ENCODE data around the gene CALHM3. TPM values are rescaled to one million over a fixed set of nuclear protein-coding genes. Genes with fewer than 3 reads are reported as not detected.

Gene CALHM3
- total RNA-seq, 4 donors from 2014 or later: not detected

DNA sequence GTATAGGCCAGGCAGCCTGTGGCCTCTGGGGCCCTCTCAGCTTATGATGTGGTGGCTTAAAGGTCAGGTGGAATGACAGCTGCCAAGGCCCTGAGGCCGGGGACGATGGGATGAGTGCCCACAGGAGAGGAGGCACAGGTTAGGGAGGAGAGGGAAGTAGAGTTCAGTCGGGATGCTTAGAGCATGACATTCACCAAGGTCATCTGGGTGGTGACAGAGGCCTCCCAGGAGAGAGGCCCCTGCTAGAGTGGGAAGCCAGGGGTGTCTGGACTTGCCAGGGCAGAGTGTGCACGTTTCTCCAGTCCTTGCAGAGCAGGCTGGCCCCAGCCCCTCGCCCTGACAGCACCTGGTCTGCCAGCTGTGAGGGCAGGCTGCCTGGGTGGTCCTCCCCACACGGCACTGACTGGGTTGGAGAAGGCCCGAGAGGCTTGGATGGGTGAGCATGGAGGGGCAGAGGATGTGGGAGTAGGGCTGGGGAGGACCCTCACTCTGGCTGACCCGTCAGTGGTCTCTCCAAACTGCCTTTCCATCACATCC lies 21.8 kb downstream of the CALHM3 start:
- intact Hi-C loops (cut with DNase I): no loop called here
- H3K27ac ChIP-seq: no peak overlapping the region
- no peaks in the 10 kb centered on the region for H3K9me3 ChIP-seq
- no peaks in the 10 kb centered on the region for H3K27me3 ChIP-seq
- peaks cover 4 to 7% of the 10 kb centered on the region in 2 donors for H3K4me1 ChIP-seq
- 73 to 77% methylated on average over 7 of the region's 8 CpGs for WGBS, 2 donors
- no peaks in the 10 kb centered on the region for H3K36me3 ChIP-seq
- TF ChIP-seq POLR2A (IDR thresholded peaks at IDR 0.05) (no peak), CTCF (IDR thresholded peaks at IDR 0.05) (no peak)
- H3K4me3 ChIP-seq (replicated peaks in 1 of 3): no peak overlapping the region
- DNase-seq: no peak

DNA sequence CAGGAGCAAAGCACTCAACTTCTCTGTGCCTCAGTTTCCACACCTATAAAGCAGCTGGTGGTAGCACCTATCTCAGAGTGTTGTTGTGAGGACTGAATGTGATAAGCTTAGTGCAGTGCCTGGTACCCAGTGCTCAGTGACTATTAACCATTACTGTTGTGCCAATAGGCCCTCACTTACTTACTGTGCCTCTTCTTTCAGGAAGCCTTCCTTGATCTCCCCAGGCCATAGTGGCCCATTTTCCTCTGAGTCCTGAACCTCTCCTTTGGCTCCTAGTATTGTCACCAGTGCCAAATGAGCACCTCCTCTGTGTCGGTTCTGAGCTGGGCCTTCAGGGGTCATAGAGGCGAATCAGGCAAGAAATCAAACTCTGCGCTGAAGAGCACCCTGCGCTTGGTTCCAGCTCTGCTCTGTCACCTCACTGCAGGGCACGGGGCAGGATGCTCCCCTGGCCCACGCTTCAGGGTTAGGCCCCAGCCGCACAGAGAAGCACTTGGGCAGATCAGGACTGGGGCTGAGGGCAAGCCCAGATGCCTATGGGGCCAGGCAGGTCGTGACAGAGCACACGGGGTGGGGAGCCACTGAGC lies 22.9 kb downstream of the CALHM3 start:
- intact Hi-C loops (cut with DNase I): no loop called here
- peaks cover 5 to 11% of the 10 kb centered on the region in 2 donors for H3K4me1 ChIP-seq
- DNase-seq: no peak
- WGBS, 2 donors: 89 to 93% methylated on average over 9 of the region's 9 CpGs
- TF ChIP-seq POLR2A (IDR thresholded peaks at IDR 0.05): no peak
- TF ChIP-seq CTCF (IDR thresholded peaks at IDR 0.05): no peak
- H3K27me3 ChIP-seq: no peaks in the 10 kb centered on the region
- no peak overlapping the region for H3K27ac ChIP-seq
- H3K4me3 ChIP-seq (replicated peaks in 1 of 3): no peak overlapping the region
- no peaks in the 10 kb centered on the region for H3K9me3 ChIP-seq
- H3K36me3 ChIP-seq: no peaks in the 10 kb centered on the region

DNA sequence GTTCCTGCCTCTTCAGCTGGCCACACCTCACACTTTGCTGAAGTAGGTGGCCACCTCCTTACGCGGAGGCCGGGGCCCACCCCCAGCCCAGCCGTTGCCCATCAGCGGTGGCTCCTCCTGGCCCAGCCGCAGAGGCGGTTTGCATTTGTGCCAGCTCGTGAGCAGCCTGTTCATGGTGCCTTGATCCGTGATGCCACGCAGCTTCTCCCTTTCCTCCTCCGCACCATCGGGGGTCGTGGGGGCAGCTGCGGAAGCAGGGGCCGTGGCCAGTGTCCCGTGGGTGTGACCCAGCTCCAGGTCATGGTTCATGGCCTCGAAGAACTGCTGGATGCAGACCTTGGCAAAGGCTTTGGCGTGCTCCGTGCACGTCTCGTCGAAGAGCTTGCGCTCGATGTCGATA lies 23.8 kb downstream of the CALHM3 start:
- no peak overlapping the region for H3K27ac ChIP-seq
- intact Hi-C loops (cut with DNase I): no loop called here

DNA sequence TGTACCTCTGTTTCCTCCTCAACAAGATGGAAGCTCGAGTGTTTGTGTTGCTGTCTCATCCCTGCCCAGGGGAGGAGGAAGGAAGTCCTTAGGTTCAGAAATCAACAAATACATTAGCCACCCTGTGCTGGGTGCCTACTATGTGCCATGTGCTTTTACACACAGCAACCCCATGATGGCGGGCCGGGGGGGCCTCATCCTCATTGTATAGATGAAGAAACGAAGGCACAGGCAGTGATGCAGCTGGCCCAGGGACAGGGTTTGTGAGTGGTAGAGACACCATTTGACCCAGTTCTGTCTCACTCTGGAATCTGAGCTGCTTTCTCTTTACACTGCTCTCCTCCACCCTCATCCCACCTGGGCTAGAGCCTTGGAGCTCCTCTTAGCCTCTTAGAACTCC lies 25.0 kb downstream of the CALHM3 start:
- TF ChIP-seq POLR2A (IDR thresholded peaks at IDR 0.05) (no peak), CTCF (IDR thresholded peaks at IDR 0.05) (no peak)
- Histone ChIP-seq H3K4me1 (peaks cover 5 to 17% of the 10 kb centered on the region in 2 donors), H3K9me3 (no peaks in the 10 kb centered on the region), H3K4me3 (replicated peaks in 1 of 3) (no peak overlapping the region), H3K36me3 (peaks cover 2 to 4% of the 10 kb centered on the region in 2 donors), H3K27ac (no peak overlapping the region), H3K27me3 (no peaks in the 10 kb centered on the region)
- intact Hi-C loops (cut with DNase I): no loop called here
- 90 to 92% methylated on average over 4 of the region's 4 CpGs for WGBS, 2 donors
- DNase-seq: no peak

More for the DNA sequence above, 23.8 kb downstream of the CALHM3 start:
- Histone ChIP-seq H3K9me3 (no peaks in the 10 kb centered on the region), H3K36me3 (no peaks in the 10 kb centered on the region), H3K27me3 (no peaks in the 10 kb centered on the region), H3K4me3 (replicated peaks in 1 of 3) (no peak overlapping the region), H3K4me1 (peaks cover 5 to 11% of the 10 kb centered on the region in 2 donors)
- TF ChIP-seq CTCF (IDR thresholded peaks at IDR 0.05): no peak
- no peak for TF ChIP-seq POLR2A (IDR thresholded peaks at IDR 0.05)
- peak in 1 of 2 donors; percentile 47 for DNase-seq
- 56 to 76% methylated on average over 15 to 18 of the region's 25 CpGs for WGBS, 2 donors

GRCh38 chr10:103452506-103453230 lies 26.4 kb downstream of the CALHM3 start:
- H3K36me3 ChIP-seq: peaks cover 6 to 9% of the 10 kb centered on the region in 2 donors
- peak overlapping the region in 2 of 3 donors; percentile 57 to 66 for H3K4me3 ChIP-seq (replicated peaks in 1 of 3)
- H3K4me1 ChIP-seq: peaks cover 5 to 21% of the 10 kb centered on the region in 2 donors
- WGBS, 2 donors: 33 to 42% methylated on average over 18 to 25 of the region's 27 CpGs
- peak overlapping the region; percentile 18 to 81 (median 64) for H3K27ac ChIP-seq
- no peak for DNase-seq
- H3K9me3 ChIP-seq: no peaks in the 10 kb centered on the region
- no peaks in the 10 kb centered on the region for H3K27me3 ChIP-seq
- intact Hi-C loops (cut with DNase I): no loop called here
- no peak for TF ChIP-seq CTCF (IDR thresholded peaks at IDR 0.05)
- no peak for TF ChIP-seq POLR2A (IDR thresholded peaks at IDR 0.05)
